Measurements from ENCODE around the gene TNKS1BP1.

The TNKS1BP1 gene

DNA sequence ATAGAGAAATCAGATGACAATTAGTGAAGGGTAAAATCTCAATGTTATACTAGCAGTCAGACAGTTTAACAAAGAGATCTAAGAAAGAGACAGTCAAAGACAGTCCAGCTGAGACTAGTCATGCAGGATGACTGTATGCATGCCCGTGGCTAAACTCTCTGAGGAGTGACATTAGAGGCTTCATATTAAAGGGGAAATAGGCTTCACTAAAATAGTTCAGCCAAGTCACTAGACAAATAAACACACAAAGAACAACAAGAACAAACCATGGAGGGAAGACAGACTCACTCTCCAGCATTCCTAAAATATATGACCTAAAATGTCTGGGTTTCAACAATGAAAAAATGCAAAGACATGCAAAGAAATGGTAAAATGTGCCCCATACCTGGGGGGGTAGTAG is 69.1 kb downstream of the TNKS1BP1 start:
- no peak for TF ChIP-seq CTCF (IDR thresholded peaks at IDR 0.05; ENCODE audit: extremely low read depth, missing control alignments)
- no peak for DNase-seq (ENCODE audit: low spot score)

DNA sequence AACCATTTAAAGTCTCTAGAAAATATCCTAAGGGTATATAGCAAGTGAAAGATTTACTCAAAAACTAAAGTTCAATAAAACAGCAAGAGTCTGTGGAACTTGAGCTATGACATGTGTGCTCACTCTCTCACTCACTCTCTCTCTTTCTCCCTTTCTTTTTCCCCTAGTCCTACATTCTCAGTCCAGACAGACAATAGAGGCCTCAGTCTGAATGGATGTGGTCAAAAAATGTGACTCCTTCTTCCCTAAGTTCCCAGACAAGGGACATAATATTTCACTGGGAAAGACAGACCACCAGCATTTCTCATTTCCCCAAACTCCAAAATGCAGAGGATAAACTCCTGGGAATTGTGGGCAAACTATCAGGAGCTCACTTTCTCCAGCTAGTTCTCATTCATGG is 70.1 kb downstream of the TNKS1BP1 start:
- DNase-seq (ENCODE audit: low spot score): no peak
- no peak for TF ChIP-seq CTCF (IDR thresholded peaks at IDR 0.05; ENCODE audit: extremely low read depth, missing control alignments)

DNA sequence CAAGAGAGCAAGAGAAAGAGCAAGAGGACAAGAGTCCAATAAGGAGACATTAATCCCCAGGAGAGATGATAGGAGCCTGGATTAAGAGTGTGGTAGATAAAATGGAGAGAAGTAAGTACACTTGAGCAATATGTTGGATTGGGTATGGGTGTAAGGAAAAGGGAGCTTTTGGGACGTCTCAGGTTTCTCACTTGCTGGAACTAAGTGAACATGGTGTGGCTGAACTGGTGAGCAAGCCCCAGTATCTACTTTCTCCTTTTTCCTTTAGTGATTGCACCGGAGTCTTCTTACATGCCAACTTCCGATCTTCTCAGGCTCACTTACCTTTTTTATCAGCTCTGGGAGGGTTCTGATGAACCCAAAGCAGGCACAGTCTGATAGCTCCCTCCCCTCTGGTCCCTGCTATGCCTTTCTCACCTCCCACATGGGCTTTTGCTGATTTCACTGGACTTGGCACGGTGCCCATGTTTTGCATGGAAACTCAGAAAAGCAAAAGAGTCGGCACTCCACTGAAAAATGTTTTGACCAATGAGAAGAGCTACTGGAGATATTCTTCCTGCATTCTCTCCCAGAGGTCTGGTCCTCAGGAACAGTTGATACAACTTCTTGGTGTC is 73.2 kb downstream of the TNKS1BP1 start:
- no peak for TF ChIP-seq CTCF (IDR thresholded peaks at IDR 0.05; ENCODE audit: extremely low read depth, missing control alignments)
- no peak for DNase-seq (ENCODE audit: low spot score)

GRCh38 chr11:57251037-57251436 is 73.7 kb downstream of the TNKS1BP1 start:
- TF ChIP-seq CTCF (IDR thresholded peaks at IDR 0.05; ENCODE audit: extremely low read depth, missing control alignments): no peak
- DNase-seq (ENCODE audit: low spot score): no peak

All from GM20000 (cell line).